CD4-positive, alpha-beta T cell treated with Interleukin-6 at 100 ng/mL for 8 hours (primary cell): ENCODE measurements around the gene HHLA2.
A peak's percentile ranks its signal among the peaks of the same experiment; 100 is the strongest.
"Not testable (repeated sequence)": the region's sequence is repeated elsewhere in the genome, so short reads cannot be mapped to it uniquely, and the experiment has no call there.

Experiments
- DNase-seq: peaks from one replicate; pipeline ENCODE4 v3.0.0-alpha.2; 2020; ENCODE audit warnings: mixed read lengths, low spot score

The HHLA2 gene, protein sequence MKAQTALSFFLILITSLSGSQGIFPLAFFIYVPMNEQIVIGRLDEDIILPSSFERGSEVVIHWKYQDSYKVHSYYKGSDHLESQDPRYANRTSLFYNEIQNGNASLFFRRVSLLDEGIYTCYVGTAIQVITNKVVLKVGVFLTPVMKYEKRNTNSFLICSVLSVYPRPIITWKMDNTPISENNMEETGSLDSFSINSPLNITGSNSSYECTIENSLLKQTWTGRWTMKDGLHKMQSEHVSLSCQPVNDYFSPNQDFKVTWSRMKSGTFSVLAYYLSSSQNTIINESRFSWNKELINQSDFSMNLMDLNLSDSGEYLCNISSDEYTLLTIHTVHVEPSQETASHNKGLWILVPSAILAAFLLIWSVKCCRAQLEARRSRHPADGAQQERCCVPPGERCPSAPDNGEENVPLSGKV

DNA sequence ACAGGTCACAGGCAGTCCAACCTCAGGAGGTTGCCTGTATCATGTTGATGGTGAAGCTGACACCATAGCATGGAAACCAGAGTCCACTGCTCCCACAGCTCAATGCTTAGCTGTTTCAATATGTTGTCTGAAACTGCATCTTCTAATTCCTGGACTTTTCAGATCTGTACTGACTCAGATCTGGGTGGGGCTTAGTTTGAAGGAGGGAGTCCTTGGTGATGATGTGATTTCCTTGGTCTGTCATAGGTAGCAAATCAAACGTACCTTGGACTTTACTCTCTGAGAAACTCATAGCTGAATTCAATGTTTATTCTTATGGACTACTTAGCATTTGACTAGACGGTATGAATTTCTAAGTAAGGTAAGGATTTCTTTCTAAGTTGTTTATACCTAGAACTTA is at the start of gene HHLA2:
TSS of gene HHLA2 (plus strand) at position 310 of the 400 bp plus-strand sequence. CDS start 55,266 bp downstream, outside the sequence.
- no peak for DNase-seq

GRCh38 chr3:108250626-108251025 is 45.7 kb upstream of the HHLA2 start:
- DNase-seq, result no peak

- DNase-seq, result no peak
Observed at GRCh38 chr3:108251265-108251664, 45.1 kb upstream of the HHLA2 start.

GRCh38 chr3:108251844-108252243 is 44.5 kb upstream of the HHLA2 start:
- DNase-seq, result no peak

DNA sequence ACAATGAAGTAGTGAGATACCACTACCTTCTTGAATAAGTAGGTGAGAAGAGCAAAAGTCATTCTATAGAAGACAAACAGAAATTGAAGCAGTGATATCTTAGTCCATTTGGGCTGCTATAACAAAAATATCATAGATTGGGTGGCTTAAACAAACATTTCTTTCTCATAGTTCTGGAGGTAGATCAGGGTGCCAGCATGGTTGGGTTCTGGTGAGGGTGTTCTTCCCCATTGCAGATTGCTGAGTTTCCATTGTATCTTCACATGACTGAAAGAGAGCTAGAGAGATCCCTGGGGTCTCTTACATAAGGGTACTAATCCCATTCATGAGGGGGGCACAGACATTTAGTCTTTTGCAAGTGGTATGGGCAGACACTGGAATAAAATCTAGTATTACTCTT is 41.2 kb upstream of the HHLA2 start:
- DNase-seq, result no peak

DNA sequence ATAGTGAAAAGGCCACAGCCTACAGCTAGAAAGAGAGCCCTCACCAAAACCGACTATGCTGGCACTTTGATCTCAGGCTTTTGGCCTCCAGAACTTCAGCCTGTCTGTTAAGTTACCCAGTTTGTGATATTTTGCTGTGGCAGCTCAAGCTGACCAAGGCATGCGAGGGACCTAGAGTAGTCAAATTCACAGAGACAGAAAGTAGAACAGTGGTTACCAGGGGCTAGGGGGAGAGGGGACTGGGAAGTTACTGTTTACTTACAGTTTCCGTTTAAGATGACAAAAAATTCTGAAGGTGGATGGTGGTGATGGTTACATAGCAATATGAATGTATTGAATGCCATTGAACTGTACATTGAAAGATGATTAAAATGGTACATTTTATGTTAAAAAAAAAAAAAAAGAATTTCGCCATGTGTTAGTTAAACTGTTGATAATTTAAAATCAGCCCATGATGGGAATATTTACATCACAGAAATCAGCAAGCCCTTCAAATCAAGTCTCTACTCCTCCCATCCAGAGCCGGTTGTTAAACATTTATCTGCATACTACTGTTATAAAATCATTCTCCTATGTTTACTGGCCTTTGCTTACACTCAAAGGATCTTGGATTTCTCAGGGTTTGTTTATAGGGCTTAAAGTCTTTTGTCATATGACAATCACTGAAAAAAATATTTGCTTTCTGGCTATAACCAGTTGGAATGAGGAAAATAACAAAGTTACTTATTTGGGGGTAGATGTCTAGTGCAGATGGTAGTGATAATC is 31.6 kb upstream of the HHLA2 start:
- not testable (repeated sequence) for DNase-seq

DNA sequence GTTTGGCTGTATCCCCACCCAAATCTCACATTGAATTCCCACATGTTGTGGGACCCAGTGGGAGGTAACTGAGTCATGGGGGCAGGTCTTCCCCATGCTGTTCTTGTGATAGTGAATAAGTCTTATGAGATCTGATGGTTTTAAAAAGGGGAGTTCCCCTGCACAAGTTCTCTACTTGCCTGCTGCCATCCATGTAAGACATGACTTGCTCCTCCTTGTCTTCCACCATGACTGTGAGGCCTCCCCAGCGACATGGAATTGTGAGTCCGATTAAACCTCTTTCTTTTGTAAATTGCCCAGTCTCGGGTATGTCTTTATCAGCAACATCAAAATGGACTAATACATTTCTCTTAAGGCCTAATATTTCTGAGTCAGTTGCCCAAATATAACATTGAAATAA is 28.1 kb upstream of the HHLA2 start:
- not testable (repeated sequence) for DNase-seq

DNA sequence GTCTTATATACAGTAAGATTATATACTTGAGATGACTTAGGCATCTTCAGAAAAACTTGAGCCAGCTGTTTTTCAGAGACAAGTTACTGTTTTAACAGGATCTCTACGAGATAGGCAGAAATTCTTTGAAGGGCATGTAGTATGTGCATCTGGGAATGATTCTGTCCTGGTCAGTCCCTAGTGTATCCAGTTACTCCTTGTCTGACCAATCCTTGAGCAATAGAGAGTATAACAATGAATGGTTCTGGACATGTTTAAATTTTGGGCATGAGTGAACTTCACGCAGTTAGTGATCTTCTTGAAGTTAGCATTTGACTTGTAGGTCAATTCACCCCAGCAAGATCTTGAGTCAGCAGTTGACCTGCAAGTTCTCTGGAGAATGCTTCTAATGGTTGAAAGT is 24.7 kb upstream of the HHLA2 start:
- DNase-seq, result no peak

- not testable (repeated sequence) for DNase-seq
Observed at GRCh38 chr3:108279066-108279465, 17.3 kb upstream of the HHLA2 start.

GRCh38 chr3:108280476-108280875 is 15.9 kb upstream of the HHLA2 start:
- no peak for DNase-seq

- no peak for DNase-seq
Observed at GRCh38 chr3:108281670-108282069, 14.7 kb upstream of the HHLA2 start.

- no peak for DNase-seq
Observed at GRCh38 chr3:108283006-108283405, 13.3 kb upstream of the HHLA2 start.

GRCh38 chr3:108283989-108284388 is 12.4 kb upstream of the HHLA2 start:
- DNase-seq, result no peak

GRCh38 chr3:108285176-108285575 is 11.2 kb upstream of the HHLA2 start:
- DNase-seq, result no peak

GRCh38 chr3:108287146-108287545 is 9.2 kb upstream of the HHLA2 start:
- DNase-seq, result no peak

DNA sequence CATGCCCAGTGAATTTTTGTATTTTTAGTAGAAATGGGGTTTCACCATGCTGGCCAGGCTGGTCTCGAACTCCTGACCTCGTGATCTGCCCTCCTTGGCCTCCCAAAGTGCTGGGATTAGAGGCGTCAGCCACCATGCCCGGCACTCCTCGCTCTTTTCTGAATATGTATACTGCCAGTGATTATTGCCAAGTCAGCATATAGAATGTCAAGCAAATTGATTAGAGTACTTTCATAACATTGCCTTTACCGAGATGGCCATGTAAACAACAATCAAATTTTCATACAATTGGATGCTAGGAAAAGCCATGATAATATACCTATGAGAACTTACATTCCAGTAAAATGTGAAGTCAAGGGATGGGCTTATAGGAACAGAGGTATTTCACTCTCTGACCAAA is 8.2 kb upstream of the HHLA2 start:
- DNase-seq, result not testable (repeated sequence)

GRCh38 chr3:108289159-108289558 is 7.2 kb upstream of the HHLA2 start:
- no peak for DNase-seq

DNA sequence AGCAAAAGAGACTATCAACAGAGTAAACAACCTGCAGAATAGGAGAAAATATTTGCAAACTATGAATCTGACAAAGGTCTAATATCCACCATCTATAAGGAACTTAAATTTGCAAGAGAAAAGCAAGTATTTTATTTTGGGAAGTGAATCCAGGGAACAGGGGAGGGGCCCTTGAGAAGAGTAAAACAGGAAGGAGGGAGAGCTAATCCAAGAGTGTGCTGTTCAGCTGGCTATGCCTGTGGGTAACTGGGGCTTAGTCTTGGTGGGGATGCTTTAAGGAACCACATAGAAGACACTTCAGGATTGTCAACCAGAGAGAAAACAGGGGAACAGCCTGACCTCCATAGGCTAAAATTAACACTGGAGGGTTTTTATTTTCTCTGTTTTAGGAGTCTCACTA is 3.9 kb upstream of the HHLA2 start:
- DNase-seq, result no peak

DNA sequence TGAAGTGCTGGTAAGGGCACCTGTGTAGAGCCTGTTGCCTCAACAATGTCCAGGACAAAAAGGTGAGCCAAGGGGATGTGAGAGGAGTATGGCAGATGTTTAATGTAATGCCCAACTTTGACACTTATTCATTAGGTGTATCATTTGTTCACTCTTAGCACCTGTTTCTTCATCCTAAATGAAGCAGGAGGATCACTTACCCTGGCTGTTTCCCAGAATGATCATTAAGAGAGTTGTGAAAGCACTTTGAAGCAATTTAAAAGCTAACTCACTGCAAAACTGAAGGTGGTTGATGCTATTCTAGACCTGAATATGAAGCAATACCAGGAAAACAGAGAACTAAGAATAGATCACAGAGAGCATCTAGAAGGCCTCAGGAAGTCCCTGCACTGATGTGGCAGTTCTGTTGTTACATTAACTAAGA is 3.4 kb upstream of the HHLA2 start:
- DNase-seq, result peak; percentile 8

DNA sequence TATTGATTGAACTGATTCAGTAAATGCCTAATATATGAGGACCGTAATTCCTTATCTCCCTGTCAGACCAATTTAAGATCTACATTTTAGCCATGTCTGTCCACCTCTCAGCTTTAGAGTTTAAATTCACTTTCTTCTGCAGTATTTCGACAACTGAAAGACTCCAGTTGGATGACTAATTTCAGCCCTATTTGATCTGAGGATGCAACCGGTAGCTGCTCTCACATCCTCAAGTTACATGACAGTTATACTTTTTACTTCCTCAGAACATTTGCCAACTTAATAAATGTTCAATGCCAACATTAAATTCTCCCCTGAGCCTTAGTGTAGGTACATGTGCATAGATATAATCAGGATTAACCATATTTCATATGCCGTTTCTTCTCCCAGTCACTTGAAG is 2.5 kb upstream of the HHLA2 start:
- DNase-seq, result peak; percentile 9

DNA sequence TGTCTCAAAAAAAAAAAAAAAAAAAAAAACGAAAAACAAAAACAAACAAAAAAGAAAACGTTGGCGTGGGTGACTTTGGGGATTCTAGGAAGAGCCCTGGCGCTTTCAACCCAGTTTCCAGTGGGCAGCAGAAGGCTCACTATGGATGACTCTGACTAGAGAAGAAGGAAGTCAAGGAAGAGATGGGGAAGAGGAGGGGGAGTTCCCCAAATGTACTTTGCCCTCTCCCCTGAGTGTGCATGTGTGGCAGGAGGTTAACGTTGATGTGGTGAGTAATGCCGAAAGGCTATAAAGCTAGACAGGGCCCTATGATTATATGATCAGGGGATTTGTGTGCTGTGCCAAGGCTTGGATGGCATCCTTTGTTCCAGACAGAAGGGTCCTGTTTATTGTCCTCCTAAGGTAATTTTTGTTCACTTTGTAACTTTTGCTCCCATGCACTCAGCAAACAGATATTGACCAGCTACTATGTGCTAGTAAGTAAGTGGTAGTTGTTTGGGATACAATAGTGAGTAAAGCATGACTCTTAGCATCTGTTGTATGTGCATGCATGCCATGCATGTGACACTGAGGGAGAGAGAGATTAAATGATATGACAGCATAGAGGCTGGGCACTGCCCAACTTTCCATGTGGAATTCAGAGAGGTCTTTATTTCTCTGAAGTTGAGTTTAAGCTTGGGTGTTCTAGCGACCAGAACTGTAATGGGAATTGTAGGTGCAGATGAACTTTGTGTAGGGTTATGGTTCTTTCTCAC is 750 bp upstream of the HHLA2 start:
- DNase-seq, result no peak

- DNase-seq, result no peak
Observed at GRCh38 chr3:108297647-108298046, 1.3 kb downstream of the HHLA2 start.

- no peak for DNase-seq
Observed at GRCh38 chr3:108298056-108298455, 1.7 kb downstream of the HHLA2 start.
